HepG2 (cell line): ENCODE data around the gene GADD45GIP1. TPM values are rescaled to one million over a fixed set of nuclear protein-coding genes. Genes with fewer than 3 reads are reported as not detected.
A peak's percentile ranks its signal among the peaks of the same experiment; 100 is the strongest.

Experiments
- ATF1 ChIP-seq: IDR thresholded peaks from 2 replicates; pipeline ENCODE4 v1.6.1; 2016; ENCODE audit warnings: mild to moderate bottlenecking, control low read depth
- ATM ChIP-seq: fragments of 450-650 bp; IDR thresholded peaks from 2 replicates; pipeline ENCODE4 v1.7.1; 2017; ENCODE audit warnings: mild to moderate bottlenecking, borderline replicate concordance
- CHD4 ChIP-seq: fragments of 200-600 bp; sonication (generic); IDR thresholded peaks from 2 replicates; pipeline ENCODE4 v1.7.0; 2017; ENCODE audit warnings: mild to moderate bottlenecking, low read length, borderline replicate concordance
- ELK4 ChIP-seq: sonication (generic); formaldehyde crosslinking; IDR thresholded peaks from 2 replicates; pipeline ENCODE4 v1.9.0; 2021; ENCODE audit warnings: missing genetic modification reagents, borderline replicate concordance
- KIAA2018 ChIP-seq: sonication (generic); formaldehyde crosslinking; IDR thresholded peaks from 2 replicates; pipeline ENCODE4 v1.5.0; 2020; ENCODE audit warnings: mild to moderate bottlenecking, missing genetic modification reagents, borderline replicate concordance
- KLF12 ChIP-seq: sonication (generic); formaldehyde crosslinking; IDR thresholded peaks from 2 replicates; pipeline ENCODE4 v1.4.0; 2020; ENCODE audit warnings: missing genetic modification reagents, borderline replicate concordance
- RFXANK ChIP-seq: IDR thresholded peaks from 2 replicates; pipeline ENCODE4 v1.6.1; 2016
- SMC3 ChIP-seq: IDR thresholded peaks from 2 replicates; pipeline ENCODE4 v1.6.1; 2011; ENCODE audit warnings: low read length, improper control_type of control experiment
- SSRP1 ChIP-seq: IDR thresholded peaks from 2 replicates; pipeline ENCODE4 v1.6.1; 2016; ENCODE audit warnings: control low read depth
- TFDP2 ChIP-seq: sonication (generic); formaldehyde crosslinking; IDR thresholded peaks from 2 replicates; pipeline ENCODE4 v1.4.0; 2020; ENCODE audit warnings: missing genetic modification reagents
- XRCC5 ChIP-seq: fragments of 200-400 bp; formaldehyde crosslinking; optimal IDR thresholded peaks from 2 replicates; pipeline ENCODE3; 2017; ENCODE audit warnings: mild to moderate bottlenecking, low read length
- ZNF652 ChIP-seq: IDR thresholded peaks from 2 replicates; pipeline ENCODE4 v1.6.1; 2016; ENCODE audit warnings: low read depth, borderline replicate concordance
- ZNF704 ChIP-seq: sonication (generic); formaldehyde crosslinking; IDR thresholded peaks from 2 replicates; pipeline ENCODE4 v1.8.1; 2023; ENCODE audit warnings: mild to moderate bottlenecking, inconsistent platforms, moderate library complexity, missing genetic modification reagents, borderline replicate concordance
- ZNF800 ChIP-seq: sonication (generic); formaldehyde crosslinking; IDR thresholded peaks from 2 replicates; pipeline ENCODE4 v1.4.0; 2020; ENCODE audit warnings: missing genetic modification reagents
- ZSCAN12 ChIP-seq: sonication (generic); formaldehyde crosslinking; IDR thresholded peaks from 2 replicates; pipeline ENCODE4 v1.9.0; 2021; ENCODE audit warnings: mild to moderate bottlenecking, missing genetic modification reagents
- polyA plus RNA-seq, 8 experiments: library from polyadenylated mRNA; depleted of rRNA in 3 of 8; stranded (reverse) in 7 of 8; unstranded in 1 of 8; fragments of >200 nt; fragmentation: Illumina TruSeq in 4 of 8; extraction: Trizol in 4 of 8; gene quantifications; 2 replicates each; pipeline versions ENCODE4 v1.2.1 to v1.2.3, GENCODE V29; 2011 to 2016; ENCODE audit warnings: low read depth in 4 of 8, missing spikeins in 1 of 8, mixed read lengths in 1 of 8; ENCODE audit not compliant: insufficient read depth in 1 of 8
- total RNA-seq, 5 experiments: library from RNA; depleted of rRNA; stranded (reverse); fragments of >200 nt; fragmentation: Illumina TruSeq; extraction: Trizol; gene quantifications; 2 replicates each; pipeline ENCODE4 v1.2.3, GENCODE V29; 2016; ENCODE audit warnings: low read depth in 1 of 5

GADD45GIP1 gene
- total and polyA plus RNA-seq, 2 of the 13 experiments (the other 11 are each of a cell fraction or from before 2014, with no cell fraction given) = 24.6 to 30.7 TPM

- TF ChIP-seq ATF1 (CRISPR knock-in tag) (no peak), ZNF704 (CRISPR knock-in tag) (0 out of 2 replicates have a peak, but pooled peaks have one; percentile 15), ZSCAN12 (CRISPR knock-in tag) (no peak), ZNF800 (no peak), TFDP2 (CRISPR knock-in tag) (peak; percentile 50; the same call in 1 of the 2 replicates), KLF12 (CRISPR knock-in tag) (no peak; the same call in 1 of the 2 replicates), ELK4 (CRISPR knock-in tag) (no peak), CHD4 (no peak), ZNF652 (no peak), SSRP1 (CRISPR knock-in tag) (no peak), KIAA2018 (CRISPR knock-in tag) (no peak), SMC3 (no peak), RFXANK (CRISPR knock-in tag) (no peak), XRCC5 (peak; percentile 57), ATM (no peak)
Observed at GRCh38 chr19:12956446-12957388, at the start of gene GADD45GIP1 (continued).
